GM12875 (cell line): ENCODE data around the gene HACD2.
A peak's percentile ranks its signal among the peaks of the same experiment; 100 is the strongest.

ENCODE experiments used
- H3K4me3 ChIP-seq: one replicate; pipeline ENCODE4 v1.5.1; 2011; ENCODE audit warnings: low read depth, low read length, control low read depth
- TF ChIP-seq, protein P1 (sequence below): IDR thresholded peaks from 2 replicates; pipeline ENCODE4 v1.5.1; 2011; ENCODE audit warnings: low read depth, mild to moderate bottlenecking, control low read depth, inconsistent platforms, low read length, moderate library complexity, borderline replicate concordance; ENCODE audit not compliant: insufficient read depth

The HACD2 gene

DNA sequence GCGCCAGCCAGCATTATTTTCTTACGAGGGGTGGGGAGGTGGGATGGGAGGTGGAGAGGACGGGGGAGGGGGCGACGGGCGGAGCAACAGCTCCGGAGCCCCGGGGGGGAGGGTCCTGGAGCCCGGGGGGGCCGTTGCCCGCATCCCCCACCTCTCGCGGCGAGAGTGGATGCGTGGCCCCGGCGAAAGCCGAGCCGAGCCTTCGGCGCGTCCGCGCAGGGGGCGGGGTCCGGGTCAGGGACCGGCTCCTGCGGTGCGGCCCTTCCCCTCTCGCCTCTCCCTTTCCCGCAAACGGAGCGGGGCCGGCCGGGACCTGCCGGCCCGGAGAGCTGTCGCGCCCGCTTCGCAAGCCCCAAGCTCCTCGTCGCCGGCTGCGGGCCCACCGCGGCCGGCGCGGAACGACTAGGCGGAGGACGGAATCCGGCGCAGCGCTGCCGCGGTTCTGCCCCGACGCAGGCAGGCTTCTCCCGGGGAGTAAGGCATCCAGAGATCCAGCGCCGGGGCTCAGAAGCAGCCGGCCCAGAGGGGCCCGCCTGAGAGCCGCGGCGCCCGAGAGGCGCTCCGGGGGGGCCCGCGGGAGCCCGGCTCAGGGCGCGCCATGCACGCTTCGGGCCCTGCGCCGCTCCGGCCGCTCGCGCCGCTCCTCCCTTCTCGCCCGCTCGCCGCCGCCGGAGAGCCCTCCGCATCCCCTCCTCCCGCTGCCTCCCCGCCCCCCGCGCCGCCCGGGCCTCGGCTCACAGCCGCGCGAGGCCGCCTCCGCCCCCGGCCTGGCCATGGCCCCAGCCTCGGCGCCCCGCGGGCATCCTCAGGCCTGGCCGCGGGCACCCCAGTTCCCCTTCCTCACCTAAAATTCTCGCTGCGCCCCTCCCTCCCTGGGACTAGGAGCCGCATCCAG lies 135.5 kb downstream of the HACD2 start:
- TF ChIP-seq, protein P1, sequence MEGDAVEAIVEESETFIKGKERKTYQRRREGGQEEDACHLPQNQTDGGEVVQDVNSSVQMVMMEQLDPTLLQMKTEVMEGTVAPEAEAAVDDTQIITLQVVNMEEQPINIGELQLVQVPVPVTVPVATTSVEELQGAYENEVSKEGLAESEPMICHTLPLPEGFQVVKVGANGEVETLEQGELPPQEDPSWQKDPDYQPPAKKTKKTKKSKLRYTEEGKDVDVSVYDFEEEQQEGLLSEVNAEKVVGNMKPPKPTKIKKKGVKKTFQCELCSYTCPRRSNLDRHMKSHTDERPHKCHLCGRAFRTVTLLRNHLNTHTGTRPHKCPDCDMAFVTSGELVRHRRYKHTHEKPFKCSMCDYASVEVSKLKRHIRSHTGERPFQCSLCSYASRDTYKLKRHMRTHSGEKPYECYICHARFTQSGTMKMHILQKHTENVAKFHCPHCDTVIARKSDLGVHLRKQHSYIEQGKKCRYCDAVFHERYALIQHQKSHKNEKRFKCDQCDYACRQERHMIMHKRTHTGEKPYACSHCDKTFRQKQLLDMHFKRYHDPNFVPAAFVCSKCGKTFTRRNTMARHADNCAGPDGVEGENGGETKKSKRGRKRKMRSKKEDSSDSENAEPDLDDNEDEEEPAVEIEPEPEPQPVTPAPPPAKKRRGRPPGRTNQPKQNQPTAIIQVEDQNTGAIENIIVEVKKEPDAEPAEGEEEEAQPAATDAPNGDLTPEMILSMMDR, result no peak
- peak overlapping the region; percentile 26 for H3K4me3 ChIP-seq

DNA sequence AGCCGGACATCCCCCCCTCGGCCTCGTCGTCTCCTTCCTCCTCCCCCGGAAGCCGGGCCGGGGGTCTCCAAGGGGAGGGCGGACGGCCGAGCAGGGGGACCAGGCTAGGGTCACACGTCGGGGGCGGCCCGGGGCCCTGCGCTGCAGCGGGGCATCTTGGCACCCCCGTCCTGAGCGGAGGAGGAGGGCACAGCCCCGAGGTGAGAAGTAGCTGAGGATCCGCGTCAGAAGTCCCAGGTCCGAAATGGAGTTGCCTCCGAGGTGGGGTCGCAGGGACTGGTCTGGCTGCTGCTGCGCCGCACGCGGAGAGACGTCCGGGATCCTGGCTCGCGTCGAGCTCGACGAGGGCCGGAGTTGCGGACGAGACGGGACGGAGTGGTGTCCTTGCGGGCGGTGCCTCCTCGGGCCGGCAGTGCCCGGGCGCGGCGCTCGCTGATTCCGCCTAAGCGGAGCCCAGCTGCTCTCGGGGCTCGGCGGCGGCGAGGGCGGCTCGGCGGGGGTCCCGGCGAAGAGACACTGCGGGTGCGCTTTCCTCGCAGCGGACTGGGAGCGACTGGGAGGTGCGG lies 136.2 kb downstream of the HACD2 start, which contains the start of gene ADCY5:
TSS of gene ADCY5 (minus strand) at position 555 of the 566 bp plus-strand sequence. CDS start at position 10, 545 bp downstream.
- peak within 1 kb of the TSS; percentile 26 for H3K4me3 ChIP-seq
- TF ChIP-seq, protein P1, result no peak

- H3K4me3 ChIP-seq, result no peak overlapping the region
- TF ChIP-seq, protein P1, result no peak; the same call in 1 of the 2 replicates
Observed at GRCh38 chr3:123447749-123448517, 136.9 kb downstream of the HACD2 start.

GRCh38 chr3:123447416-123447748 lies 137.5 kb downstream of the HACD2 start:
- no peak overlapping the region for H3K4me3 ChIP-seq
- TF ChIP-seq, protein P1, result no peak

GRCh38 chr3:123446610-123447109 lies 138.2 kb downstream of the HACD2 start:
- TF ChIP-seq, protein P1, result no peak
- H3K4me3 ChIP-seq, result no peak overlapping the region

DNA sequence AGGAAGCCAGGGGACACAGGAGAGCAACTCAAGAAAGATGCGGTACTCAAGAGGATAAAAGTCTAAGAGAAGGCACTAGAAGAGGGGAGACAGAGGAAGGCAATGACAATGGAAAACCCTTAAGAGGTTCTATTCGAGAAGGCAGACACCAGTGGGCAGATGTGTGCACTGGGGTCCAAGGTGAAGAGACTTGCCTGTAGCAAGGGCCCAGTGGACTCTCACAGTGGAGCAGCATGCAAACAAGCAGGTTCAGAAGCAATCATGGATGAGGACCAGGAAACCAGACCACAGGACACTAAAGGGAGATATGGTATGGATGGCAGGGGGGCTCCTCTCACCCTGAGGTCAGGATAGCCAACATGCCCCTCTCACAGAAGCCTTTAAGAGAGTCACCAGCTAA lies 138.6 kb downstream of the HACD2 start:
- H3K4me3 ChIP-seq, result no peak overlapping the region
- TF ChIP-seq, protein P1, result no peak
